Measurements from ENCODE around the gene JPT1. TPM values are rescaled to one million over a fixed set of nuclear protein-coding genes. Genes with fewer than 3 reads are reported as not detected.
"Not testable (repeated sequence)": the region's sequence is repeated elsewhere in the genome, so short reads cannot be mapped to it uniquely, and the experiment has no call there.

JPT1 gene
- total RNA-seq, 4 donors from 2014 or later: 15.1 to 23.4 (median 17.7) TPM

DNA sequence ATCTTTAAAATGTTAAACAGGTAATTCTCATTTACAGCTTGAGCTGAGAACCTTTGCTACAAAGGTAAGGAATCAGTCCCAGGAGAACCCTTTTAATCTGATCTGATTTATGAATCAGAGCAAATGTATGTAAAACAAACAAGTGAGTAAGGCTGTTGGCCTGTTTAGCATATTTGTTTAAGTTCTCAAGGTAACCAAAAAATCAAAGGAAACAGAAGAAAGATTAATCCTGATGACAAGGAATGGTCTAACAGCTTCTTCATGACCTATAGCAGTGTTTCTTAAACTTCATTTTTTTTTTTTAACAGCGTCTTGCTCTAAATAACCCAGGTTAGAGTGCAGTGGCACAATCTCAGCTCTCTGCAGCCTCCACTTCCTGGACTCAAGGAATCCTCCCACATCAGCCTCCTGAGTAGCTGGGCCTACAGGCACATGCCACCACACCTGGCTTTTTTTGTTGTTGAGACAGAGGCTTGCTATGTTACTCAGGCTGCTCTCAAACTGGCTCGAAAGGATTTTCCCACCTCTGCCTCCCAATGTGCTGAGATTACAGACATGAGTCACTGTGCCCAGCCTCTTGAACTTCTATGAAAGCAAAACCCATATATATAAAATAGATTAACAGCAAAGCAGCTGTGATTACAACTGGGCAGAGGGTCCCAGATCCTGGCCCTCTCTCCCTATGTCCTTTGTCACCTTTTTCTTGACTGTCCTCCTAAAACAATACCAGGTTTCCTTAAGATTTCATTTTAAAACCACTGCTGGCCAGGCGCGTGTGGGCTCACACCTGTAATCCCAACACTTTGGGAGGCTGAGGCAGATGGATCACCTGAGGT lies 5.1 kb upstream of the JPT1 start:
- intact Hi-C loops (cut with DNase I): no loop called here
- H3K4me1 ChIP-seq: peaks cover 0 to 3% of the 10 kb centered on the region in 2 donors
- TF ChIP-seq POLR2A (IDR thresholded peaks at IDR 0.05): no peak
- TF ChIP-seq, protein P1, sequence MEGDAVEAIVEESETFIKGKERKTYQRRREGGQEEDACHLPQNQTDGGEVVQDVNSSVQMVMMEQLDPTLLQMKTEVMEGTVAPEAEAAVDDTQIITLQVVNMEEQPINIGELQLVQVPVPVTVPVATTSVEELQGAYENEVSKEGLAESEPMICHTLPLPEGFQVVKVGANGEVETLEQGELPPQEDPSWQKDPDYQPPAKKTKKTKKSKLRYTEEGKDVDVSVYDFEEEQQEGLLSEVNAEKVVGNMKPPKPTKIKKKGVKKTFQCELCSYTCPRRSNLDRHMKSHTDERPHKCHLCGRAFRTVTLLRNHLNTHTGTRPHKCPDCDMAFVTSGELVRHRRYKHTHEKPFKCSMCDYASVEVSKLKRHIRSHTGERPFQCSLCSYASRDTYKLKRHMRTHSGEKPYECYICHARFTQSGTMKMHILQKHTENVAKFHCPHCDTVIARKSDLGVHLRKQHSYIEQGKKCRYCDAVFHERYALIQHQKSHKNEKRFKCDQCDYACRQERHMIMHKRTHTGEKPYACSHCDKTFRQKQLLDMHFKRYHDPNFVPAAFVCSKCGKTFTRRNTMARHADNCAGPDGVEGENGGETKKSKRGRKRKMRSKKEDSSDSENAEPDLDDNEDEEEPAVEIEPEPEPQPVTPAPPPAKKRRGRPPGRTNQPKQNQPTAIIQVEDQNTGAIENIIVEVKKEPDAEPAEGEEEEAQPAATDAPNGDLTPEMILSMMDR (IDR thresholded peaks at IDR 0.05): no peak
- no peaks in the 10 kb centered on the region for H3K9me3 ChIP-seq
- H3K27ac ChIP-seq: no peak overlapping the region
- no peak overlapping the region for H3K4me3 ChIP-seq (replicated peaks in 1 of 3)
- H3K36me3 ChIP-seq: no peaks in the 10 kb centered on the region
- DNase-seq: no peak
- 96 to 98% methylated on average over 4 of the region's 4 CpGs for WGBS, 2 donors
- no peaks in the 10 kb centered on the region for H3K27me3 ChIP-seq

DNA sequence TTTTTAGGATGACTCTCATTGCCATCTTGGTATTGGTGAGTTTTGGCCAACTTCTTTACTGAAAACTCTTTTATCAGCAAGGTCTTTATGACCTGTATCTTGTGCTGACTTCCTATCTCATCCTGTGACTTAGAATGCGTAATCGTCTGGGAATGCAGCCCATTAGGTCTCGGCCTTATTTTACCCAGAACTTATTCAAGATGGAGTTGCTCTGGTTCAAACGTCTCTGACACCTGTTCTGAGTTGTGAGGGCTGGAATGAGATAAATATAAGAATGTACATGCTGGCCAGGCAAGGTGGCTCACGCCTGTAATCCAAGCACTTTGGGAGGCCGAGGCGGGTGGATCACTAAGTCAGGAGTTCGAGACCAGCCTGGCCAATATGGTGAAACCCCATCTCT lies 4.2 kb upstream of the JPT1 start:
- WGBS, 2 donors: 93 to 97% methylated on average over 8 of the region's 8 CpGs
- DNase-seq; H3K36me3 ChIP-seq; H3K4me3 ChIP-seq (replicated peaks in 1 of 3); H3K27ac ChIP-seq; H3K27me3 ChIP-seq; H3K4me1 ChIP-seq; intact Hi-C loops (cut with DNase I); H3K9me3 ChIP-seq: not testable (repeated sequence)

DNA sequence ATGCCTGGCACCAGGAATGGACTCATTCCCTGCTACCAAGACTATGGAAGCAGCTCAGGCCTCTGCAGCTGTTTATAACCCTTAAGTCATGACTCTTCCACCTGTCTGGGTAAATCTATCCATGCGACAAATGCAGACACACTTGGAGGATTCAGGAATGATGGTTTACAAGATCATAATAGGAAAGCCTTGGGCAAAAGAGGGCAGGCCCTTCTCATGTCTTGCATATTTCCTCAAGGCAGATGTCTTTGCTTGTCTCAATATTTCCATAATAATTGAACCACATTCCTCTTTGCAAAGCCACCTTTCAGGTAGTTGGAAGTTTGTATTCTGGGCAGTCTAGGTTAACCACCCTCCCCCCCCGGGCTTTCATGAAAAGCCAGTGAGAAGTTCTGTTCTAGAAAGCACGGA lies 884 bp upstream of the JPT1 start:
- 93 to 94% methylated on average over 3 of the region's 3 CpGs for WGBS, 2 donors
- H3K9me3 ChIP-seq: no peaks in the 10 kb centered on the region
- H3K27ac ChIP-seq: no peak overlapping the region
- no peak overlapping the region for H3K4me3 ChIP-seq (replicated peaks in 1 of 3)
- TF ChIP-seq, protein P1 (IDR thresholded peaks at IDR 0.05): no peak
- TF ChIP-seq POLR2A (IDR thresholded peaks at IDR 0.05): no peak
- intact Hi-C loops (cut with DNase I): no loop called here
- H3K36me3 ChIP-seq: no peaks in the 10 kb centered on the region
- peaks cover 10 to 12% of the 10 kb centered on the region in 2 donors for H3K4me1 ChIP-seq
- H3K27me3 ChIP-seq: no peaks in the 10 kb centered on the region
- DNase-seq: no peak

DNA sequence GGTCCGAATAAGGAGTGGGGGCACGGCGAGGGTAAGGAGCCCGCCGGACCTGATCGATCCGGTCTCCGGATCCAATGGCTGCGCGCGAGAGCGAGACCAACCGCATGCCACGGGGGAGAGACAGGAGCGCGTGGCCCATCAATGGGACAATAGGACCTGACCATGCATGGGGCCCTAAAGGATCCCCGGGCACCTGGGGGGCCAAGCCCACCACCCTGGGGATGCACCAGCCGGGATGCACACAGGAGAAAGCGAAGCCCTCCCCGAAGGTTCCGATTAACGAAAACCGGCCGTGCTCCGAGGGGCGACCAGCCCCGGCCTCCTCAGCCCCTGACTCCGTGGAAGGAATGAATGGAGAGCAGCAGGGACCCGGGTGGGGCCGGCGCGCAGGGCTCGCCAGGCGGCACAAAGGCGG lies 525 bp downstream of the JPT1 start:
- H3K36me3 ChIP-seq: no peaks in the 10 kb centered on the region
- no peaks in the 10 kb centered on the region for H3K9me3 ChIP-seq
- no peak overlapping the region for H3K27ac ChIP-seq
- TF ChIP-seq POLR2A (IDR thresholded peaks at IDR 0.05): no peak
- TF ChIP-seq, protein P1 (IDR thresholded peaks at IDR 0.05): no peak
- peaks cover 10 to 12% of the 10 kb centered on the region in 2 donors for H3K4me1 ChIP-seq
- 0% methylated on average over 13 to 16 of the region's 35 CpGs for WGBS, 2 donors
- DNase-seq: peak in 1 of 2 donors; percentile 8
- no peaks in the 10 kb centered on the region for H3K27me3 ChIP-seq
- intact Hi-C loops (cut with DNase I): no loop called here
- H3K4me3 ChIP-seq (replicated peaks in 1 of 3): peak overlapping the region; percentile 30 to 63 (median 39)

DNA sequence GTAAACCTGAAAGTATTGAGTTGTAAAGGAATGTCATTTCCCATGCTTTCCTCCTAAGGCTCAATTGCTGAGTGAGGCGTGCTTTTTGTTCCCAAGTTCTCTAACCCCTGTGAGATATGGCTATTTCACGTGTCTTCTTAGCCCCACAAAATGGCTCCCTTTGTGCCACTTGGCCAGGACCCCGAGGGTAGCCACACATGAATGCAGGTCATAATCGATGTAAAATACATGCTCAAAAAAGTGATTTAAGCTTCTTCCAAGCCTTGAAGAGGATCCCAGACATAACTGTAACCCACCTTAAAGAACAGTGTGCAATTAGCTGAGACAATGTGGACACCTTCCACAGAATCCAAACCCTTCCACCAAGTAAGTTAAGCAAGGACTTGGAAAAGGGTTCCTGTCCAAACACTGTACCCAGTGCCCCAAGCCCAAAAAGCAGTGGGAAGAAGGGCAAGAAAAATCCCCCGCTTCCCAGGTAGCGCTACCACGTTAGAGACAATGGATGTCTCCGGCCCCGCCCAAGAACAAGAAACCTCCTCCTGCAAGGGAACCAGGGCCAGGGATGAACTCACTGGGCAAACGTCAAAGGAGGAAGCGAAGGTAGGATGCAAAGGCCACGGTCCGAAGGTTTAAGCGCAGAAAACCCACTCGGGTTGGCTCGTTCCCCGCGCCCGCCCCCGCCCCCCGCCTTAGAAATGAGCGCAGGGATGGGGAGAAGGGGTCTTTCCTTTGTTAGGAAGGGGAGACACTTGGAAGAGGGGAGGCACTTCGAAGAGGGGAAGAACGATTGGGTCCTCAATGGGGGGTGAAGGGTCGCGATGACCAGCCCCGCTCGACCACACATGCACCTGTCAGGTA lies 1.2 kb downstream of the JPT1 start:
- Histone ChIP-seq H3K36me3 (no peaks in the 10 kb centered on the region), H3K27me3 (no peaks in the 10 kb centered on the region), H3K9me3 (no peaks in the 10 kb centered on the region), H3K4me3 (replicated peaks in 1 of 3) (peak overlapping the region in 2 of 3 donors; percentile 30 to 63), H3K4me1 (peaks cover 10 to 12% of the 10 kb centered on the region in 2 donors), H3K27ac (no peak overlapping the region)
- DNase-seq: peak; percentile 14 to 16
- TF ChIP-seq POLR2A (IDR thresholded peaks at IDR 0.05): no peak
- TF ChIP-seq, protein P1 (IDR thresholded peaks at IDR 0.05): peak in 1 of 6 experiments; percentile 9
- WGBS, 2 donors: 4 to 9% methylated on average over 24 to 28 of the region's 28 CpGs
- intact Hi-C loops (cut with DNase I): no loop called here
